Gastrocnemius medialis (tissue), 4 donors: ENCODE data around the gene JADE2.

Experiments used
- CTCF ChIP-seq, 5 experiments: fragments of 450-650 bp in 3 of 5; fragments of 200-600 bp in 2 of 5; sonication (generic) in 2 of 5; IDR thresholded peaks in 4 of 5; conservative IDR thresholded peaks in 1 of 5; 1 replicate in 4 of 5; 2 replicates in 1 of 5; pipeline ENCODE4 v1.5.1; 2016 to 2019; ENCODE audit warnings: antibody characterized with exemption in 5 of 5, mild to moderate bottlenecking in 3 of 5, moderate library complexity in 3 of 5
- POLR2A ChIP-seq, 2 donors: fragments of 450-650 bp; IDR thresholded peaks; one replicate each; pipeline ENCODE4 v1.6.1; 2017; ENCODE audit warnings: antibody characterized with exemption in 2 of 2, mild to moderate bottlenecking in 2 of 2, moderate library complexity in 2 of 2

GRCh38 chr5:134521841-134522240 is 3.6 kb upstream of the JADE2 start:
- TF ChIP-seq POLR2A (IDR thresholded peaks at IDR 0.05): no peak
- TF ChIP-seq CTCF (IDR thresholded peaks at IDR 0.05 in 4 of 5, conservative IDR thresholded peaks at IDR 0.05 in 1 of 5): no peak
